HG03060 (cell line): ENCODE measurements around the gene IL18BP.

Experiments
- ATAC-seq: cut with Tn5 transposase; IDR thresholded peaks from one replicate; pipeline ENCODE4 v1.9.1; 2021; ENCODE audit warnings: low read depth, moderate number of reproducible peaks; ENCODE audit not compliant: unreplicated experiment

The IL18BP gene

DNA sequence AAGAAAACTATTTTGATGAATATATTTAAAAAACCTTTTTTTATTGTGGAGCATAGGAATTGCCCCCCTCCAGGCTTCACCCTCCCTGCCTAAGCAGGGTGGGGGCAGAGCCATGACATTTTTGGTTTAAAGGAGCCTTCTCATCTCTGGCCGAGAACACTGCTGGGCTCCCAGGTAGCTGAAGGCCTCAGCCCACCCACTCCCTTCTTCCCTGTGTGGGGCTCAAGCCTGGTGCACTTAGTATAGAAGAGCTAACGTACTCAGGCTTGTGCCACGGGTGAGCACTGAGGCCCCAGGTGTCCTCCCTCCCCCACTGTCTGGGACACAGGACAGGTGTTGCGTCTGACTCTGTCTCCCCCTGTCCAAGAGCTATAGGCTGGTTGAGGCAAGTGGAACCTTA, 2.2 kb upstream of the IL18BP start:
- ATAC-seq: no peak

DNA sequence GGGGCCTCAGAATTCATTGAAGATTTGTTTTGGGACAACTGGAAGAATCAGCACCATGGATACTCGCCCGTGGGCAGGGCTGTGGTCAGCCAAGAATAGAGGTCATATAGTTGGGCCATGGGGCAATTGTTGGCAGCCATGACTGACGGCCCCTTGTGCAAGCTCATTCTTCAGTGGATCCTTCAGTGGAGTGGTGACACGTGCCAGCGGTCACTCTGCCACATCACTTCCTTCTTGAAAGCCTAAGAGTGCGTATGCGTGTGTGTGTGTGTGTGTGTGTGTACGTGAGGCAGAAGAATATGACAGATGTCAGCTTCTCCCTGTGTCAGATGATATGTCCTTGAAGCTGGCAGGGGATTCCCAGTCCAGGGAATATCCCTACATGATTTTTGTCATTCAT, 1.8 kb upstream of the IL18BP start:
- ATAC-seq: no peak

DNA sequence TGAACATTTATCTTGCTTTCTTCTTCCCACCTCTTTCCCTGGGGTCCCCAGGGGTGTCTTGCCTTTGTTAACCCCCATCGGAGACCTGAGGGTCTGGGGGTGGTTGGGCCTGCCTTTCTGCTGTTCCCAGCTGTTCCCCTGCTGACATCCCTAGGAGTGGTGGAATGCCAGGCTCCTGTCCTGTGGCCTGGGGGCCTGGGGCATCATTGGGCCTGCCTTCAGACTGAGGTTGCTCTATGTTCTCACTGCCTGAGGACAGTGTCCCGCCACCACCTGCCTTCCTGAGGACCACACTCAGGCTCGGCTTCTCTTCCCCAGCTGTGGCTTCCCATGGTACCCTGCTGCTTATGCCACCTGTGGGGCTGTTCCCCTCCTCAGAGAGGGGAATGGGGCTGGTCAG, 1.1 kb upstream of the IL18BP start:
- no peak for ATAC-seq

DNA sequence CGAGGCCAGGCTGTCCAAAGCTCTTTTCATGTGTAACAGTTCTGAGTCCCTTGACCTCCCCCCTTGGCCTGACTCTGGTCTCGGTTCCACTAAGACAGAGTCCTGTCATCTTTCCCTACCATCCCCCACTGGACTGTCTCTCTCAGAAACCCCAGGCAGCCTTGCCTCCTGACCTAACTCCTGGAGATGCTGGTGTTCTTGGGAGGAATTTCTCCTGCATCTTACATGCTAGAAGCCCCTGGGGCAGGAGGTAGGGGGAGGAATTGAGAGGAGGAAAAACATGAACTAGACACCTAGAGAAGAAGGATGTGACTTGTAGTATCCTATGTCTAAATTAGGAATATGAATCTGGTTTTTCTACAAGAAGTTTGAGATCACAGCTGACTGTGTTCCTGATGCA, 648 bp upstream of the IL18BP start:
- ATAC-seq: no peak

DNA sequence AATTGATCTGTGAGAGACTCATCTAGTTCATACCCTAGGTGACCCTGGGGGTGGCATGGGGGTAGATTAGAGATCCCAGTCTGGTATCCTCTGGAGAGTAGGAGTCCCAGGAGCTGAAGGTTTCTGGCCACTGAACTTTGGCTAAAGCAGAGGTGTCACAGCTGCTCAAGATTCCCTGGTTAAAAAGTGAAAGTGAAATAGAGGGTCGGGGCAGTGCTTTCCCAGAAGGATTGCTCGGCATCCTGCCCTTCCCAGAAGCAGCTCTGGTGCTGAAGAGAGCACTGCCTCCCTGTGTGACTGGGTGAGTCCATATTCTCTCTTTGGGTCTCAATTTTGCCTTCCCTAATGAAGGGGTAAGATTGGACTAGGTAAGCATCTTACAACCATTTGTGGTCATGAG, 653 bp downstream of the IL18BP start:
- no peak for ATAC-seq

DNA sequence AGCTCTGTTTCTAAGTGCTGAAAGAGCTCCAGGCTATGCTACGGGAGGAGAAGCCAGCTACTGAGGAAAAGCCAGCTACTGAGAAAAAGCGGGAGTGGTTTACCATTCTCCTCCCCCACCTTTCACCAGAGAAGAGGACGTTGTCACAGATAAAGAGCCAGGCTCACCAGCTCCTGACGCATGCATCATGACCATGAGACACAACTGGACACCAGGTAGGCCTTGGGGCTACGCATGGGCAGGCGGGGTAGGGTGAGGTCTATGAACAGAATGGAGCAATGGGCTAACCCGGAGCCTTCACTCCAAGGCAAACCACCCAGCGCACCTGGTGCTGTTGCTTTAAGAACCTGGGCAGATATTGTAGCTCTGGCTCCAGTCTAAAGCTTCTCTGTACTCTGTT, 1.1 kb downstream of the IL18BP start:
- no peak for ATAC-seq

DNA sequence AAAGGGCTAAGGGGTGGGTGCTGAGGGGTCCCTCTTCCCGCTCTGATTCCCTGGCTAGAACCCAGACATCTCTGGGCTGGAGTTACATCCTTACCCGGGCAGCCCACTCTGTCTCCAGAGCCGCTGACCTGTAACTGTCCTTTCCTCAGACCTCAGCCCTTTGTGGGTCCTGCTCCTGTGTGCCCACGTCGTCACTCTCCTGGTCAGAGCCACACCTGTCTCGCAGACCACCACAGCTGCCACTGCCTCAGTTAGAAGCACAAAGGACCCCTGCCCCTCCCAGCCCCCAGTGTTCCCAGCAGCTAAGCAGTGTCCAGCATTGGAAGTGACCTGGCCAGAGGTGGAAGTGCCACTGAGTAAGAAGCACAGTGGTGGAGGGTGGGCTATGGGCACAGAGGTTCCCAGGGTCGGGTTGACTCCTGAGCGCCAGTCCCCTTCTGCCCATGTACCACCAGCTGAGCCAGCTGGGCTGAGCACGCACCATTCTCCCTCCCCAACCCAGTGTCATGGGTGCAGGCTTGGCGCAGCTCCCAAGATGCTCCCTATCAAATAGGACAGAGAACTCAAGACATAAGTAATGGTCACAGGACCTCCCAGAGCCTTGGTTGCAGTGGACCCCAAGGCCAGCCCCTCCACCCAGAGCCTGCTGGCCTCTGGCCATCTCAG, 1.6 kb downstream of the IL18BP start:
- ATAC-seq: no peak

DNA sequence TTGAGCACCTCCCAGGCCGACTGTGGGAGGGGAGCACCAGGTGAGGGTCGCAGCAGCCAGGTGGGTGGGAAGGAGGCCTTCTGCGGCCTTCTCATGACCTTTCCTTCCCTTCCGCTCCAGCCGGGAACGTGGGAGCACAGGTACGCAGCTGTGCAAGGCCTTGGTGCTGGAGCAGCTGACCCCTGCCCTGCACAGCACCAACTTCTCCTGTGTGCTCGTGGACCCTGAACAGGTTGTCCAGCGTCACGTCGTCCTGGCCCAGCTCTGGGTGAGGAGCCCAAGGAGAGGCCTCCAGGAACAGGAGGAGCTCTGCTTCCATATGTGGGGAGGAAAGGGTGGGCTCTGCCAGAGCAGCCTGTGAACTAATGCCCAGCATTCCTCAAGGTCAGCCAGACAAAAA, 2.6 kb downstream of the IL18BP start:
- ATAC-seq: no peak

DNA sequence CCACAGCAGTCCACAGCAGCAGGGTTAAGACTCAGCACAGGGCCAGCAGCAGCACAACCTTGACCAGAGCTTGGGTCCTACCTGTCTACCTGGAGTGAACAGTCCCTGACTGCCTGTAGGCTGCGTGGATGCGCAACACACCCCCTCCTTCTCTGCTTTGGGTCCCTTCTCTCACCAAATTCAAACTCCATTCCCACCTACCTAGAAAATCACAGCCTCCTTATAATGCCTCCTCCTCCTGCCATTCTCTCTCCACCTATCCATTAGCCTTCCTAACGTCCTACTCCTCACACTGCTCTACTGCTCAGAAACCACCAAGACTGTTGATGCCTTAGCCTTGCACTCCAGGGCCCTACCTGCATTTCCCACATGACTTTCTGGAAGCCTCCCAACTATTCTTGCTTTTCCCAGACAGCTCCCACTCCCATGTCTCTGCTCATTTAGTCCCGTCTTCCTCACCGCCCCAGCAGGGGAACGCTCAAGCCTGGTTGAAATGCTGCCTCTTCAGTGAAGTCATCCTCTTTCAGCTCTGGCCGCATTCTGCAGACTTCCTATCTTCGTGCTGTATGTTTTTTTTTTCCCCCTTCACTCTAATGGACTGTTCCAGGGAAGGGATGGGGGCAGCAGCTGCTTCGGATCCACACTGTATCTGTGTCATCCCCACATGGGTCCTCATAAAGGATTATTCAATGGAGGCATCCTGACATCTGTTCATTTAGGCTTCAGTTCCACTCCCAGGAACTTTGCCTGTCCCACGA, 3.3 kb downstream of the IL18BP start:
- no peak for ATAC-seq

DNA sequence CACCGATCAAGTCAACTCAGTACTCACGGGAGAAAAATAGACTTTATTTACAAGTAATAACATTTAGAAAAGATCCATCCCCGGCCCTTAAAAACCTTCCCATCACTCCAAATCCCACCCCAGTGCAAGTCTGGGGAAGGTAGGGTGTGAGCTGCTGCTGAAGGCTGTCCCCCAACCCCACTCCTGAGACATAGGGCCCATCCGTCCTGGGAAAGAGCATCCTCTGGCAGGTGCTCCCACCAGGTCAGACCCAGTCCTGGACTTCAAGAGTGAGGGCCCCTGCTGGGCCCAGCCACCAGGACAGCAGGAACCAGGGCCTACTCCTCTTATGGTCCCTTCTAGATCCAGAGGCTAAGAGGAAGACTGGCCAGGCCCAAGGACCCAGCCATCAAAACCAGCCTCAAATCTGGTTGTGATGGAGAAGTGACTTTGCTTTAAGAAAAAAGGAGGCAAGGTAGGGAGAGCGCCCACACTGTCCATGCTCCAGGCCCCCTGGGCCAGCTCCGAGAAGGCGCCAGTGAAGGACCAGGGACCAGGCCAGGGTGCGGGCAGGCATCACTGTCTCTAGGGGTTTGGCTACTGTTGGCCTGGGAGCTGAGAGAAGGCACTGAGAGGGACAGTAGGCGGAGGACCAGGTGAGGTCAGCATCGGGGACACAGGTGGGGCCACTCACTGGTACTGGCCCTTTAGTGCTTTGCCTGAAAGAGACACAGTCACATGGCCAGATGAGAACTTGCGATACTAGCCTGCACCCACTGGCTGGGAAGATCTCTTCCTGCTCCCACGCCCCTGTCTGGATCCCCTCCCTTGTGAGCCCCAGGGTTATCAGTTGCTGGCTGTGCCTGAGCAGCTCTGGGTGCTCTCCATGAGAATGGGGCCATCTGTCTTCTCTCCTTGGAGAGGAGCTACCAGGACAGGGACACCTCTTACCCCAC, 4.4 kb downstream of the IL18BP start:
- no peak for ATAC-seq

DNA sequence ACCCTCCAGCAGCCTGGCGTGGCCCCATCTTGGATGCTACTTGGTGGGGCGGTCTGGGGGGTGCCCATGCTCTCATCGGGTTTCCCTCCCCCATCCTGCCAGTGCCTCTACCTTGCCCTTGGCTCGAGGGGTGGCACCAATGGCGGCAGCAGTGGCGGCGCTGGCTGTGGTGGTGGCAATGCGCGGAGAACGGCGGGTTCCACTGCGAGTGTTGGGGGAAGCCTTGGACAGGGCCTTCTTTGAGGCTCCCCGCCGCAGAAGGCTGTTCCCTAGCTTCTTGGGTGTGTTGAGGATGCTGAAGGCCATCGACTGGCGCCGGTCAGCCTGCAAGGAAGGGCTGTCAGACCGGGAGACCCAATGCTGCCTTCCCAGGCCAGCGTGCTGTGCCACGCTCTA, 5.1 kb downstream of the IL18BP start:
- ATAC-seq: no peak

DNA sequence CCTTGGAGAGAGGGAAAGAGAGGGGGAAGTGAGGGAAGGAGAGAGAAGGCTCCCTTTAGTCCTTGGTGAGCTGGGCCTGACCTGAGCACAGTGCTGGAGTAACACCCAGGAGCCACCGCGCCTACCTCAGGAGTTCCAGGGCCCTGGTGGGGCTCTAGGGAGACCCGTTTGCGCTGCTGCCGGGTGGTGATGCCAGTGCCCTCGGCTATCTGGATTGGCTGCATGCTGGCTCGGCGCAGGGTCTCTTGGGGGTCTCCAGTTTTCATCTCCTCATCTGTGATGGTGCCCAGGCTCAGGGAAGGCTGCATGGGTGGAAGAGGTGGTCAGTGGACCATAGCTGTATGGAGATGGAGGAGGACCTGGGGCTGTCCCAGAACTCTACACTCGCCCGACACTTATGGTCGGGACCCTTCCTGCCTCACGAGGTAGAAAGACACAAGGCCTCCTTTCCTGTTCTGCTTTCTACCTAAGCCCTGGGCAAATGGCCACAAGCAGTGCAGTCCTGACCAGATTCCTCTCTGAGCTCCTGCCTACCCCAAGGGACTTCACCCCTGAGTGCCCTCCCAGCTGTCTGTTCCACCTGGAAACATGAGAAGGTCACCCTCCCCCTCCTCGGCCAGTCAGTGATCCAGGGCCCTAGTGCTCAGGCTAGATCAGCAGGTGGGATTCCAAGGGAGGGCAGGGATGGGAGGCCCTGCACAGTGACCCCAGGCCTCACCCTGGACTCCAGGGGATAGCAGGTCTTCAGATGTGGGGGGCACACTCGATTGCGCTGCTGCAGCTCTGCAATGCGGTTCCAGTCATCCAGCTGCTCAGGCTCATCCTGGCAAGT, 6.0 kb downstream of the IL18BP start:
- no peak for ATAC-seq

DNA sequence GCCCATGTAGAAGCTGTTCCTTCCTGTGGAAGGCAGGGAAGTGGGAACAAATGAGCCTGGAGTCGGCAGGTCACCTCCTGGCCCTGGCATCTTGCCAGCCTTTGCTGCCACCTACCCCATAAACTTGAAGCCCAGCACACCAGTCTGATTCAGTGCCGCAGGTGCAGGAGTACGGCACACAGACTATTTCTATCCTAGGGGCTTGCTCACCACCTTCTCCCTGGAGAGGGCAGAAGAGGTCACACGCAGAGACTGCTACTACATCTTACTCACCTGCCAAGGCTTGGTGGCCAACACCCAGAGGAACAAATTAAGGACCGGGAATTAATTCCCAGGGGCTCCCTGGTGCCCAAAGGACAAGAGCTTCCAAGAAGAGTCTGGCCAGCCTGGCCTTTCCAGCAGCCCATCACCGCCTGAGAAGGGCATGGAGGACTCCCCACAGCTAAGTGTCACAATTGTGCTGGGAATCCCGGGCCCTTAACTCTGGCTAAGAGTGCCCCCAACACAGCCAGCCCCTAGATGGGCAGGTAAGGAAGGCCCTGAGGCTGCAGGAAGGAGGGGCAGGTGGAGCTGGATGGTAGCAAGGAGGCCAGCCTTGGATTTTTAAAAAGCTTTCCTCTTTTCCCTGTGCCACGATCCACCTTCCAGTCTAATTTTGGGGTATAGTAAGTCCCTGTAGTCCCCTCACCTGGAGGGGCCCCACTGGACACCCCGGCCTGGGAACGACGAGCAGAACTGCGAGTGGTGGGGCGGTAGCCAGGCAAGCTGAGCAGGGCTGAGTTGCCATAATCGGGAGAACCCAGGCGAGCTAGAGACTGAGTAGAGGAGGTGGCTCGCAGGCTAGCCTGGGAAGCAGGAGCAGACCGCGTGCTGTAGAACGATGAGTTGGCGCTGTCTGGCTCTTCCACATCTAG, 6.9 kb downstream of the IL18BP start:
- ATAC-seq: no peak

DNA sequence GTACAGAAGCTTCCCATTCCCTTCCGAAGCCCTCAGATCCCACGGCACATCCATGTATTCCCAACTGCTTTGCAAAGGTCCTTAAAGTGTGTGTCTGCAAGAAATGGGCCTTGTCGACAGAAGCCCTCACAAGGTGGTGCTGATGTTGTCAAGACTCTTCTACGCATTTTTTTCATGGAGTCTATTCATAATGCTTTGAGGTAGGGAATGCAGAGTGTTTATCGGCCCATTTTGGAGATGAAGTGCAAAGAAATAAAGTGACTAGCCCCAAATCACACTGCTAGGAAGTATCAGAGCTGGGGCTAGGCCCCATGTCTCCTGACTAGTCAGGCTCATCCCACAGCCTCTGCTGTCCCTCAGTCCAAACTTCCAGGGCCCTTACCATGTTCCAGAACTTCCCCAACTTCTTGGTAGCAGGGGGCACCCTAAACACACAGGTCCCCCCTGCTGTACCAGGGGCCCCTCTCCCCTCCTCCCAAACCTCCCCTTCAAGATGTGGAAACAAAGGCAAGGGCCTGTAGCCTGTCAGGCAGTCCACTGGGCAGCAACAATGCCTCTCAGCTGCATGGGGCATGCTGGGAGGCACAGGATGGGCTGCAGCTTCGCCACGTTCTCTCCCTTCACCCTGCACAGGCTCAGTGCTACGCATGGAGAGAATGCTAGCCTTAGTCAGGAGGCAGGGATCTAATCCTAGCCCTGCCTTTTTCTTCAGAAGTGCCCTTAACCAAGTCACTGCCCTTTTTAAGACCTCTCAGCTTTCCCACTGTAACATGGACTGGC, 7.8 kb downstream of the IL18BP start:
- no peak for ATAC-seq

DNA sequence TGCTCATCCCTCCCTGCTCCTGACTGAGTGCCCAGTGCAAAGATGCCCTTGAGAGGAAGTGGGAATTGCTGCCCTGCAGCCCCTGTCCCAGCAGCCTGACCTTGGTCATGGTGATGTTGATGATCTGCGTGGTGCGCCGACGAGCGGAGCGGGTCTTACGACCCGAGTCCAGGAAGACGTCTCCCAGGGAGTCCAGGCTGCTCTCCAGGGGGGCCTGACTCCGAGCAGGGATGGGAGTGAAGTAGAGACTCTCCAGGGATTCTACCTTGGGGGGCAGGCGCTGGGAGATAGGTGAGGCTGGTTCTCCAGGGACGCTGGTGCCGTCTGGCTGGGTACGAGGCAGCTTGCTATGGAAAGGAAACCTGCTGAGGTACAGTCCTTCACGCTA, 8.4 kb downstream of the IL18BP start:
- no peak for ATAC-seq

DNA sequence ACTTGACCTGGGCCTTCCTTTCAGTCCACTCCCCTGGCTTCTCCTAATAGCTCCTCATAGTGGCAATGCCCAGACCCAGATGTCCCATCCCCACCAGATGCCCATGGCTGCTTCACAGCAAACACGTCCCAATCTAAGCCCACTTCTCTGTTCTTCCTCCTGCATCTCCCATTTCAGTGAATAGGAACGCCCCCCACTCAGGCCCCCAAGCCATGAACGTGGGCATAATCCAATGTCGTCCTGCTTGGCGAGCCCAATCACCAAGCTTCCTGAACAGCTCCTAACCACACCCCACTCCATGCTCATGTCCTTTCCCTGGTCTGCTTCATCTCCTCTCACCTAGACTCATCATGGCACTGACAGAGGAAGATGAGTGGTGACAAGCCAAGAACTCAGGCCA, 8.9 kb downstream of the IL18BP start:
- ATAC-seq: no peak

DNA sequence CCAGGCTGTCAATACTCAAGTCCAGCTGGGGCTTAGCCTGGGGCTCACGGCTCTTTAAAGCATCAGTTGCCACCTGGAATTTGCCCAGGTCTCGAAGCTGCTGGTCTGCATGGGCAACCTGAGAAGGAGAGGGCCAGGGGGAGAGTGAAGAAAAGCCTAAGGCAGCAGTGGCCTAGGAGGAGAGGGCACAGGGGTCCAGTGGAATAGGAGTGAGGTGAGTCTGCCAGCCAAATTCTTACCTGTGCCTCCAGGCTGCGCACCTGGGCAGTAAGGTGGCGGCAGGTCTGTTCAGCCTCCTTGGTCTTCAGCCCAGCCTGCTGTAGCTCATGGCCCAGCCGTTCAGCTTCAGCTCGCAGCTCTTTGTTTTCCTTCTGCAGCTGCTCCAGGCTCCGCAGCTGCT, 10.0 kb downstream of the IL18BP start:
- ATAC-seq: no peak

DNA sequence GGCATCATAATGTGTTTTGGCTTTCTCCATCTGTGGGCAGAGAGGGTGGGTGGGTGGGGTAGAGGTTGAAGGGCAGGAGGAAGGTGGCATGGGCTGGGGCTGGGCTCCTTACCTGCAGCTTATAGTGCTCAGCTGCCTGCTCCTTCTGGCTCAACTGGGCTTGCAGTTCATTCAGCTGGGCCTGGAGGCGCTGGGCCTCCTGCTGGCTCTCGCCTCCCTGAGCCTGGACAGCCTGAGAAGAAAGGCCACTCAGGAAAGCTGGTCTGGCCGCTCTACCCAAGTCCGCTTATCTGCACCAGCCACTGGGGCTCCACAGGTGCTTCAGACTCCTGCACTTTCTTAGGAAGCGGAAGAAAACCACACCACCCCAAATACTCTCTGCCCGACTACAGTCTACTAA, 10.4 kb downstream of the IL18BP start:
- ATAC-seq: no peak
